OCI-LY7 (cell line): ENCODE results near the gene MAP4K5.

Experiments used
- EZH2phosphoT487 ChIP-seq: fragments of 200-600 bp; sonication (generic); IDR thresholded peaks from 2 replicates; pipeline ENCODE4 v1.6.1; 2018; ENCODE audit warnings: low read depth, borderline replicate concordance, mild to moderate bottlenecking, mixed run types, antibody characterized with exemption, low read length, moderate library complexity, mixed read lengths
- TF ChIP-seq, protein P1 (sequence below): fragments of 200-600 bp; sonication (generic); conservative IDR thresholded peaks from 2 replicates; pipeline ENCODE4 v1.5.1; 2014; ENCODE audit warnings: mild to moderate bottlenecking, antibody characterized with exemption, low read length, moderate library complexity, mixed read lengths

DNA sequence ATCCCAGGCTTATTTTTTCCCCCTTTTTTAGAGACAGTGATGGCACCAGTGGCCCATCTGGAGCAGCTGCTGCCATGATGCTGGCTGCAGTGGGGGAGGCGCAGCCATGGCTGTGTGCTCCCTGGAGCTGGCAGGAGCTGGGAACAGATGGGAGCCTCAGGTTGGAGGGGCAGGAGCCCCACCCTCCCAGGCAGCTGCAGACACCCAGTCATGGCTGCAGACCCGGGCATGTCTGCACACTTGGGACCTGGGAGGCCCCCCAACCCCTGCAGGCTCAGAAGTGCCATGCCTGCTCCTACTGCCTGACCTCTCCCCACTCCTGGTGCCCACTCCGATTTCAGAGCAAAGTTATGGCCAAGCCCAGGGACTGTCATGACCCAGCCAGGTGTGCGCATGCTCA, 160.8 kb downstream of the MAP4K5 start:
- TF ChIP-seq EZH2phosphoT487, result no peak
- TF ChIP-seq, protein P1, sequence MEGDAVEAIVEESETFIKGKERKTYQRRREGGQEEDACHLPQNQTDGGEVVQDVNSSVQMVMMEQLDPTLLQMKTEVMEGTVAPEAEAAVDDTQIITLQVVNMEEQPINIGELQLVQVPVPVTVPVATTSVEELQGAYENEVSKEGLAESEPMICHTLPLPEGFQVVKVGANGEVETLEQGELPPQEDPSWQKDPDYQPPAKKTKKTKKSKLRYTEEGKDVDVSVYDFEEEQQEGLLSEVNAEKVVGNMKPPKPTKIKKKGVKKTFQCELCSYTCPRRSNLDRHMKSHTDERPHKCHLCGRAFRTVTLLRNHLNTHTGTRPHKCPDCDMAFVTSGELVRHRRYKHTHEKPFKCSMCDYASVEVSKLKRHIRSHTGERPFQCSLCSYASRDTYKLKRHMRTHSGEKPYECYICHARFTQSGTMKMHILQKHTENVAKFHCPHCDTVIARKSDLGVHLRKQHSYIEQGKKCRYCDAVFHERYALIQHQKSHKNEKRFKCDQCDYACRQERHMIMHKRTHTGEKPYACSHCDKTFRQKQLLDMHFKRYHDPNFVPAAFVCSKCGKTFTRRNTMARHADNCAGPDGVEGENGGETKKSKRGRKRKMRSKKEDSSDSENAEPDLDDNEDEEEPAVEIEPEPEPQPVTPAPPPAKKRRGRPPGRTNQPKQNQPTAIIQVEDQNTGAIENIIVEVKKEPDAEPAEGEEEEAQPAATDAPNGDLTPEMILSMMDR, result no peak
